ENCODE measurements around the gene TMEM179B. TPM values are rescaled to one million over a fixed set of nuclear protein-coding genes. Genes with fewer than 3 reads are reported as not detected.
"Not testable (repeated sequence)": the region's sequence is repeated elsewhere in the genome, so short reads cannot be mapped to it uniquely, and the experiment has no call there.

The TMEM179B gene, protein sequence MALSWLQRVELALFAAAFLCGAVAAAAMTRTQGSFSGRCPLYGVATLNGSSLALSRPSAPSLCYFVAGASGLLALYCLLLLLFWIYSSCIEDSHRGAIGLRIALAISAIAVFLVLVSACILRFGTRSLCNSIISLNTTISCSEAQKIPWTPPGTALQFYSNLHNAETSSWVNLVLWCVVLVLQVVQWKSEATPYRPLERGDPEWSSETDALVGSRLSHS
- polyA plus RNA-seq (2013, experiment 1 of 2): 44.9 TPM
- 41.4 TPM for polyA plus RNA-seq (2013, experiment 2 of 2)

DNA sequence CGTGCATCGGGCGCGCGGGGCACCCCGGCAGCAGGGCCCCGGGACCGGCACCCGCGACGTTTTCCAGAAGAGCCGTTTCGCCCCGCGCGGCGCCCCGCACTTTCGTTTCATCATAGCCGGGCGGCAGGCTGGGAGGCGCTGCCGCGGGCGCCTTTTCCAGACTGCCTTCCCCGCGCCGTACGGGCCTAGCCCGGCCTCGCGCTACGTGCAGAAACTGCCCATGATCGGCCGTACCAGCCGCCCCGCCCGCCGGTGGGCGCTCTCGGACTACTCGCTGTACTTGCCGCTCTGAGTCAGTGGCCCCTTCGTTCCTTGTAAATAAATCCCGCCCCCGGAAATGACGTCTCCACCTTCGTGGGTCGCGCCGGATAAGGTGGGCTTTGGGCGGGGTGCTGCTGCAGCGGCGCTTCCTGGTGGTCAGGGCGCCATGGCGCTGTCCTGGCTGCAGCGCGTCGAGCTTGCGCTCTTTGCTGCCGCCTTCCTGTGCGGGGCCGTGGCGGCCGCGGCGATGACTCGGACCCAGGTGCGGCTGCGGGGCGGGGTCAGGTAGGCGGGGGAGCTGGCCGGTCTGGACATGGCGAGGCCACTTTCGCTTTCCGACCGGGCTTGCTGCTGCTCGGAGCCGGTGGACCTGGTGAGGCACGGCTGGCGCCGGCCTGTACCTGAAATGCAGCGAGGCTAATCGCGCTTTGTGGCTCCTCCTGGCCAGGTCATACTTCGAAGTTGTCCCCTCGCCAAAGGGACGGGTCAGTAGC lies at the start of gene TMEM179B:
Gene TMEM179B, plus strand, starts transcription at position 398 of the 755 bp plus-strand sequence. Its CDS starts 30 bp downstream, at position 428.
- peaks cover 53% of the 10 kb centered on the region for H3K36me3 ChIP-seq (ENCODE audit: control insufficient read depth, insufficient read depth, low read length)
- peaks cover 16% of the 10 kb centered on the region for H3K4me1 ChIP-seq (ENCODE audit: control insufficient read depth, insufficient read depth, low read length, poor library complexity, severe bottlenecking)
- H3K9me3 ChIP-seq (ENCODE audit: control insufficient read depth, low read length): no peaks in the 10 kb centered on the region
- peak within 1 kb of the TSS; percentile 86 for H3K27ac ChIP-seq (ENCODE audit: low read depth, low read length, severe bottlenecking)
- 1% methylated on average over 74 to 82 of the region's 88 CpGs for WGBS, 2 experiments (ENCODE audit: insufficient coverage in 2 of 2)
- H3K4me3 ChIP-seq (ENCODE audit: extremely low read depth, insufficient read depth, low read length, poor library complexity, severe bottlenecking): peak within 1 kb of the TSS; percentile 90

DNA sequence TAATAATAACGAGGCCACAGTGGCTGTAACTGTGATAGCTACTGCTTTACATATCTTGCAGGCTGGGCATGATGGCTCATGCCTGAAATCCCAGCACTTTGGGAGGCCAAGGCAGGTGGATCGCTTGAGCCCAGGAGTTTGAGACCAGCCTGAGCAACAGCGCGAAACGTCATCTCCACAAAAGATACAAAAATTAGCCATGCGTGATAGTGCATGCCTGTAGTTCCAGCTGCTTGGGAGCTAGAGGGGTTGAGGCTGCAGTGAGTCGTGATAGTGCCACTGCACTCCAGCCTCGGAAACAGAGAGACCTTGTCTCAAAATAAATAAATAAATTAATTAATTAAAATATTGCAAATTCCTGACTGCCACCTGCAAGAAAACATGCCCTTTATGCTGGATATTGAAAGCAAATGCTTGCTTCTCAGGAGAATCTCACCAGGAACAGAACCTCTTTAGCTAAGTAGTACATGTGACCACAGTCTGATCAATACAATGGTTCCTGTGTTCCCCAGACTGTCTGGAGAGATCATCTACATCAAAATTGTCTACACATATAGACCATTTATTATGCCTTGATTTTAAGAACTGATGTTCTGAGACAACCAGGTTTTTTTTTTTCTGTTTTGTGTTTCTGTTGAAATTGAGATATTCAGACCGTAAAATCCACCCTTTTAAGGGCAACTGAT lies 39.6 kb upstream of the TMEM179B start:
- H3K36me3 ChIP-seq (ENCODE audit: control insufficient read depth, insufficient read depth, low read length): peaks cover 8% of the 10 kb centered on the region
- peaks cover 4% of the 10 kb centered on the region for H3K4me1 ChIP-seq (ENCODE audit: control insufficient read depth, insufficient read depth, low read length, poor library complexity, severe bottlenecking)
- H3K4me3 ChIP-seq (ENCODE audit: extremely low read depth, insufficient read depth, low read length, poor library complexity, severe bottlenecking): no peak overlapping the region
- no peaks in the 10 kb centered on the region for H3K9me3 ChIP-seq (ENCODE audit: control insufficient read depth, low read length)
- WGBS, 2 experiments (ENCODE audit: insufficient coverage in 2 of 2): 95% methylated on average over 4 to 5 of the region's 9 CpGs
- peak overlapping the region; percentile 45 for H3K27ac ChIP-seq (ENCODE audit: low read depth, low read length, severe bottlenecking)

DNA sequence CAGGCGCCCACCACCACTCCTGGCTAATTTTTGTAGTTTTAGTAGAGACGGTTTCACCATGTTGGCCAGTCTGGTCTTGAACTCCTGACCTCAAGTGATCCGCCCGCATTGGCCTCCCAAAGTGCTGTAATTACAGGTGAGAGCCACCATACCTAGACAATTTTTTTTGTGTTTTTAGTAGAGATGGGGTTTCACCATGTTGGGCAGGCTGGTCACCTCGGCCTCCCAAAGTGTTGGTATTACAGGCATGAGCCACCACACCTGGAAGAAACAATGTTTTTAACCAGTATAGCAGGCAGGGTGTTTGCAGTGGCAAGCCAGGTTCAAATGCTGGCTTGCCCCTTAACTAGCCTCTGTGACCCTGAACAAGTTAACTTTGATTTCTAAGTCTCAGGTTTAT lies 37.3 kb upstream of the TMEM179B start:
- H3K4me3 ChIP-seq (ENCODE audit: extremely low read depth, insufficient read depth, low read length, poor library complexity, severe bottlenecking); H3K4me1 ChIP-seq (ENCODE audit: control insufficient read depth, insufficient read depth, low read length, poor library complexity, severe bottlenecking); H3K9me3 ChIP-seq (ENCODE audit: control insufficient read depth, low read length); H3K27ac ChIP-seq (ENCODE audit: low read depth, low read length, severe bottlenecking): not testable (repeated sequence)
- WGBS, 2 experiments (ENCODE audit: insufficient coverage in 2 of 2): 93 to 100% methylated on average over 3 to 5 of the region's 5 CpGs
- peaks cover 13% of the 10 kb centered on the region for H3K36me3 ChIP-seq (ENCODE audit: control insufficient read depth, insufficient read depth, low read length)

DNA sequence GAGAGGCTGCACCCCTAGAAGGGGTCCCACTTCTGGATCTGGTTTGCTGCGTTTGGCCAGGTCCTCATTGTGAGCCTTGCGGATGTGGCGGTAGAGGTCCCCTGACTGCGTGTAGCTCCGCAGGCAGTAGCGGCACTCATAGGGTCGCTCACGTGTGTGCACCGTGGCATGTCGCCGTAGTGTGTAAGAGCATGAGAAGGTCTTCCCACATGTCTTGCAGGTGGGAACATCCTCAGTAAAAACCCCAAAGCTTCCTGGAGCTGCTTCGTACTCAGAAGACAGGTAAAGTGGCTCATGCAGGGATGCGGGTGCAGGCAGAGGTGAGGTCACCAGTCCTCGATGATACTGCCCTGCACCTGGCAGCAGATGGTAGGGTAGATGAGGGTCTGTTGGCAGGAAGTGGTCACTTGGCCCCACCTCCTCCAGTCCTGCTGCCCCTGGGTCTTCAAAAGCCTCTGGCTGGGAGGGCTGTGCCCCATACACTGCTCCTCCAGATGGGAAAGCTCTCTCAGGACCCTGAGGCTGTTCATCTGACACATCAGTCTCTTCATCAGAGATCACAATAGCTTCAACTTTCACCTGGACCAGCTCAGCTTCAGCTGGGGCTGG lies 34.9 kb upstream of the TMEM179B start:
- WGBS, 2 experiments (ENCODE audit: insufficient coverage in 2 of 2): 97 to 98% methylated on average over 12 to 13 of the region's 14 CpGs
- Histone ChIP-seq H3K27ac (ENCODE audit: low read depth, low read length, severe bottlenecking) (no peak overlapping the region), H3K9me3 (ENCODE audit: control insufficient read depth, low read length) (no peaks in the 10 kb centered on the region), H3K36me3 (ENCODE audit: control insufficient read depth, insufficient read depth, low read length) (peaks cover 13% of the 10 kb centered on the region), H3K4me1 (ENCODE audit: control insufficient read depth, insufficient read depth, low read length, poor library complexity, severe bottlenecking) (peaks cover 9% of the 10 kb centered on the region), H3K4me3 (ENCODE audit: extremely low read depth, insufficient read depth, low read length, poor library complexity, severe bottlenecking) (no peak overlapping the region)

DNA sequence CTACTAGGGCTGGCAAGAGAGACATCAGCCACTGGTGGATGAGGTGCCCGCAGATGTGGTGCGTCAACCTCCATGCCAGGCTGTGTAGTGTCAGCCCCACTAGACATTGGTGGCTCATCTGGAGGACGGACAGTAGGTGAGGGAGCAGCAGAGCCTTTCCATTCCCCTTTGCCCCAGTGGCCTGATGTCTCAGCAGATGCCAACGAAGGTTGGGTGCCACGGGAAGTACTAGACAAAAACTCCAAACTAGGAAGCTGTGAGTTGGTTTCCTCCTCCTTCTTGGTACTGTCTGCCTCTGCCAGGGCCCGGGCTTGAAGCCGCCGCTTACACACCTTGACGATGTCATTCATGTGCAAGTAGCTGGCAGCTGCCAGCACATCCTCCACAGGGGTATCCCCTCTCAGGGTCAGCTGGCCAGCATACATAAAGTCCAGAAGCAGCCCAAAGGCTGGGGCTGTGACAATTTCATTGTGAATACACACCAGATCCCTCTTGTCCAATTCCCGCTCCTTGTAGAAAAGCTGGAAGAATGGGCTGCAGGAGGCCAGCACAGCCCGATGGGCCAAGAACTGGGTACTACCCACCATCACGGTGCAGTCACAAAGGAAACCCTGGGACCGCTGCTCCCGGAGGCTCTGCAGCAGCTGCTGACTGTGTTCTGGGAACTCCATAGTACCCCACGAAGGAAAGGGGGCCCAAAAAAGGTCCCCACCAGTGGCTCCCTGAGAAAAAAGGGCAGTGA lies 34.0 kb upstream of the TMEM179B start:
- no peak overlapping the region for H3K27ac ChIP-seq (ENCODE audit: low read depth, low read length, severe bottlenecking)
- H3K4me3 ChIP-seq (ENCODE audit: extremely low read depth, insufficient read depth, low read length, poor library complexity, severe bottlenecking): peak overlapping the region; percentile 69
- H3K4me1 ChIP-seq (ENCODE audit: control insufficient read depth, insufficient read depth, low read length, poor library complexity, severe bottlenecking): peaks cover 9% of the 10 kb centered on the region
- H3K9me3 ChIP-seq (ENCODE audit: control insufficient read depth, low read length): no peaks in the 10 kb centered on the region
- H3K36me3 ChIP-seq (ENCODE audit: control insufficient read depth, insufficient read depth, low read length): peaks cover 13% of the 10 kb centered on the region
- 93 to 96% methylated on average over 14 to 15 of the region's 15 CpGs for WGBS, 2 experiments (ENCODE audit: insufficient coverage in 2 of 2)

DNA sequence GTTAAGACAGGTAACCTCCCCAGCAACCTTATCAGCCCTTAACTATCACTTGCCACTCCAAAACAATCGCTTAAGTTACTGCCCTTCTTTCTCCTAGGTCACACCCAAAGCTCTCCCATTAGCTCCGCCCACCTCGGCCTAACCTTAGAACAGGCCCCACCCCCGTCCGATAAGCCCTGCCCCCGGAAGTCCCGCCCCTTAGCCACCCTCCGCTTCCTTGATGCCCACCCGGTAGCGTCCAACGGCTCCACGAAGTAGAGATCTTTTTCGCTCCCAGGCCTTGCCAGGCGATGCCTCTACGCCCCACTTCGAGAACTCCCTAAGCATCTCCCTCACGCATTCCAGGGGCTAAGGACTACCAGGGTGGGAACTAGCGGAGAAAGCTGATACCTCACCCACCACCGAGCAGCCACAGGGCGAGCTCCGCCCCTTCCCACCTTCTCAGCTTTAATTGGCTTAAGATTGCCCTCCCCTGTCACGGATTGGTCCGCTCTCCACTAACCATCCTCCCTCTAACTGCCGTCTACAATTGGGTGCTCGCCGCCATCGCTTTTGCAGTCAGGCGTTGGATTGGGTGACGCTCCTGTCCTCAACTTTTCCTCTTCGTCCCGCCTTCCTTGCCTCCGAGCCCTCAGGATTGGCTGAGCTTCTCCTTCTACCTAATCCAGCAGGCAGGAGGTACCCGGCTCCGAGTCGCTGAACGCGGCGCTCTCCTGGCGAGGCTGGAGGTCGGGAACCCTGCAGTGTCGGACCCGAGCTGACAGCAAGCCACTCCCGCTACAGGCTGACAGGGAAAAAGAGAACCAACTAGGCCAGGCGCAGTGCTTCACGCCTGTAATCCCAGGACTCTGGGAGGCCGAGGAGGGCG lies 33.2 kb upstream of the TMEM179B start, which contains the start of gene ZBTB3:
Gene ZBTB3, minus strand, starts transcription at position 425 of the 868 bp plus-strand sequence. CDS start 496 bp downstream, outside the sequence.
- no peaks in the 10 kb centered on the region for H3K9me3 ChIP-seq (ENCODE audit: control insufficient read depth, low read length)
- peak within 1 kb of the TSS; percentile 69 for H3K4me3 ChIP-seq (ENCODE audit: extremely low read depth, insufficient read depth, low read length, poor library complexity, severe bottlenecking)
- peak within 1 kb of the TSS; percentile 77 for H3K27ac ChIP-seq (ENCODE audit: low read depth, low read length, severe bottlenecking)
- H3K36me3 ChIP-seq (ENCODE audit: control insufficient read depth, insufficient read depth, low read length): peaks cover 13% of the 10 kb centered on the region
- 1 to 2% methylated on average over 36 to 44 of the region's 47 CpGs for WGBS, 2 experiments (ENCODE audit: insufficient coverage in 2 of 2)
- peaks cover 9% of the 10 kb centered on the region for H3K4me1 ChIP-seq (ENCODE audit: control insufficient read depth, insufficient read depth, low read length, poor library complexity, severe bottlenecking)

DNA sequence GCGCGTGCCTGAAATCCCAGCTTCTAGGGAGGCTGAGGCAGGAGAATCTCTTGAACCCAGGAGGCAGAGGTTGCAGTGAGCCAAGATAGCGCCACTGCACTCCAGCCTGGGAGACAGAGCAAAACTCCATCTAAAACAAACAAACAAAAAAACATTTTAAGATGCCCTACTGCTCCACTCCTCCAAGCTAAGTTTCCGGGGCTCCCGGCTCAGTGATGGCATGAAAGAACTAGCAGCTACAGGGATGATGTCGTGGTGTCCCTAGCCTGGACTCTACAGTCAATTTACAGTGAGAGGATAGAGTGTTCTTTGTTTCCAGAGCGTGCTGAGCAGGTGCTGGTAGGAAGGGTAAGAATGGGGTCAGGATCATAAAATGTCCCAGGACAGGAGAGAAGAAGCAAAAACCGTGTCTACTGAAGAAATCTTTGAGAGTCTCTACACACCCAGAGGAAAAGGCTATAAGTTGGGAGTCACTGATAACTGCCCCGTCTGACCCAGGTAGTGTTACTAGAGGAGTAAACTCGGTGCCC lies 32.1 kb upstream of the TMEM179B start:
- H3K9me3 ChIP-seq (ENCODE audit: control insufficient read depth, low read length): no peaks in the 10 kb centered on the region
- H3K27ac ChIP-seq (ENCODE audit: low read depth, low read length, severe bottlenecking): no peak overlapping the region
- H3K36me3 ChIP-seq (ENCODE audit: control insufficient read depth, insufficient read depth, low read length): peaks cover 13% of the 10 kb centered on the region
- H3K4me3 ChIP-seq (ENCODE audit: extremely low read depth, insufficient read depth, low read length, poor library complexity, severe bottlenecking): no peak overlapping the region
- H3K4me1 ChIP-seq (ENCODE audit: control insufficient read depth, insufficient read depth, low read length, poor library complexity, severe bottlenecking): peaks cover 9% of the 10 kb centered on the region
- WGBS, 2 experiments (ENCODE audit: insufficient coverage in 2 of 2): 96 to 97% methylated on average over 7 to 9 of the region's 10 CpGs

DNA sequence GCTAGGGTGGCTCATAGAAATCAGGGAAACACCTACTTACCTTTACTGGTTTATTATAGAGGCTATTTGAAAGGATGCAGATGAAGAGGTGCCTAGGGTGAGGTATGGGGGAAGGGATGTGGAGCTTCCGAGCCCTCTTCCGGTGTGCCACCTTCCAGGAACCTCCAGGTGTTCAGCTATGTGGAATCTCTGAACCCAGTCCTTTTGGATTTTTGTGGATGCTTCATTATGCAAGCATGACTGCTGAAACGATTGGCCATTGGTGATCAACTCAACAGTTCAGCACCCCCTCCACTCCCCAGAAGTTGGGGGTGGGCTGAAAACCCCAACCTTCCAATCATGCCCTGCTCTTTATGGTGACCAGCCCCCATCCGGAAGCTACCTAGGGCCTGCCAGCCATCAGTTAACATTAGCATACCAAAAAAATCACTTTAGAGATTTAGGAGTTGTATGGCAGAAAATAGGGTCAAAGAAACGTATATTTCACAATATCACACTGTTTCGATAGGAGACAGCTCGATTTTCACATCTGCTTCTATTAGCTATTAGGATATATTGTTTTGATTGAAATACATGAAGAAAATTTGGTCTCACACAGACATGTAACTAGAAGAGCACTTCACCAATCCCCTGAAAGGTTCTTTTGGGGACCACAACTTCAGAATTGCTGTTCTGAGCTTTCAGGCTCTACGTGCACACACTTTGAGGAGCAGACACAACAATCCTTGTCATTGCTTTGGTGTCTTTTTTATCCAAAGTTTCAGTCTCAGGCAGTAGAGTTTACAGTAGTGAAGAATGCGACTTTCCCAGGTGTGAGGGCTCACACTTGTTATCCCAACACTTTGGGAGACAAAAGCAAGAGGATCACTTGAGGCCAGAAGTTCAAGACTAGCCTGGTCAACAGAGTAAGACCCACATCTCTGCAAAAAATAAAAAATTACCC lies 29.1 kb upstream of the TMEM179B start:
- no peak overlapping the region for H3K4me3 ChIP-seq (ENCODE audit: extremely low read depth, insufficient read depth, low read length, poor library complexity, severe bottlenecking)
- peaks cover 5% of the 10 kb centered on the region for H3K4me1 ChIP-seq (ENCODE audit: control insufficient read depth, insufficient read depth, low read length, poor library complexity, severe bottlenecking)

More for the DNA sequence above, 29.1 kb upstream of the TMEM179B start:
- no peaks in the 10 kb centered on the region for H3K9me3 ChIP-seq (ENCODE audit: control insufficient read depth, low read length)
- whole genome bisulfite sequencing, 2 experiments (ENCODE audit: insufficient coverage in 2 of 2): 37 to 52% methylated on average over 4 to 5 of the region's 9 CpGs
- H3K36me3 ChIP-seq (ENCODE audit: control insufficient read depth, insufficient read depth, low read length): peaks cover 9% of the 10 kb centered on the region
- peak overlapping the region; percentile 10 for H3K27ac ChIP-seq (ENCODE audit: low read depth, low read length, severe bottlenecking)

Data from mesodermal cell (in vitro differentiated cells).